ENCODE results near the gene SGF29.

GRCh38 chr16:28555561-28555960 is 1.8 kb downstream of the SGF29 start:
- no peak for TF ChIP-seq POLR2A (IDR thresholded peaks at IDR 0.05)
- no peak for TF ChIP-seq CTCF (IDR thresholded peaks at IDR 0.05)
